ENCODE measurements around the gene UTP4.
"Not testable (repeated sequence)": the region's sequence is repeated elsewhere in the genome, so short reads cannot be mapped to it uniquely, and the experiment has no call there.

Gene UTP4

GRCh38 chr16:69111216-69111875 is 21.1 kb upstream of the UTP4 start:
- DNase-seq, result no peak

- DNase-seq, result no peak
These were observed 20.6 kb upstream of the UTP4 start for GRCh38 chr16:69111876-69112230.

GRCh38 chr16:69112285-69113129 is 19.9 kb upstream of the UTP4 start:
- peak; percentile 64 to 81 (median 68) for DNase-seq

- DNase-seq, result no peak
These were observed 19.2 kb upstream of the UTP4 start for GRCh38 chr16:69113216-69113615.

- DNase-seq, result peak in 1 of 4 experiments; percentile 16
These were observed 18.0 kb upstream of the UTP4 start for GRCh38 chr16:69114346-69114975.

- no peak for DNase-seq
These were observed 17.5 kb upstream of the UTP4 start for GRCh38 chr16:69114976-69115355.

GRCh38 chr16:69115361-69115760 is 17.1 kb upstream of the UTP4 start:
- no peak for DNase-seq

- DNase-seq, result no peak
These were observed 16.6 kb upstream of the UTP4 start for GRCh38 chr16:69115837-69116236.

GRCh38 chr16:69116256-69116875 is 16.1 kb upstream of the UTP4 start:
- no peak for DNase-seq

GRCh38 chr16:69116906-69117305 is 15.5 kb upstream of the UTP4 start:
- DNase-seq, result no peak

- no peak for DNase-seq
These were observed 14.0 kb upstream of the UTP4 start for GRCh38 chr16:69118468-69118867.

- no peak for DNase-seq
These were observed 13.5 kb upstream of the UTP4 start for GRCh38 chr16:69118994-69119393.

GRCh38 chr16:69119536-69119935 is 12.9 kb upstream of the UTP4 start:
- DNase-seq, result no peak

- DNase-seq, result no peak
These were observed 12.3 kb upstream of the UTP4 start for GRCh38 chr16:69120096-69120664.

- DNase-seq, result peak; percentile 52 to 83 (median 76)
These were observed 8.5 kb upstream of the UTP4 start for GRCh38 chr16:69123910-69124309.

- not testable (repeated sequence) for DNase-seq
These were observed 8.0 kb upstream of the UTP4 start for GRCh38 chr16:69124406-69124805.

- not testable (repeated sequence) for DNase-seq
These were observed 7.5 kb upstream of the UTP4 start for GRCh38 chr16:69124961-69125360.

- DNase-seq, result no peak
These were observed 6.2 kb upstream of the UTP4 start for GRCh38 chr16:69126221-69126620.

- DNase-seq, result not testable (repeated sequence)
These were observed 5.6 kb upstream of the UTP4 start for GRCh38 chr16:69126801-69127200.

- no peak for DNase-seq
These were observed 4.4 kb upstream of the UTP4 start for GRCh38 chr16:69127966-69128510.

- DNase-seq, result no peak
These were observed 2.0 kb upstream of the UTP4 start for GRCh38 chr16:69130461-69130860.

GRCh38 chr16:69131167-69131838 is 1.1 kb upstream of the UTP4 start:
- peak; percentile 33 to 75 (median 60) for DNase-seq
